ENCODE measurements around the gene ZNF711.
"Not testable (repeated sequence)": the region's sequence is repeated elsewhere in the genome, so short reads cannot be mapped to it uniquely, and the experiment has no call there.

The ZNF711 gene

GRCh38 chrX:85243761-85244449 is at the start of gene ZNF711, which contains the start of gene SATL1:
ZNF711 (plus strand) TSS chrX:85243991; CDS start chrX:85247573, 3,582 bp downstream.
SATL1 (minus strand) TSS chrX:85243779; CDS start chrX:85108968, 134,811 bp downstream.
- peak in 1 of 2 donors; percentile 1 for DNase-seq (ENCODE audit: low read depth in 2 of 2)

DNA sequence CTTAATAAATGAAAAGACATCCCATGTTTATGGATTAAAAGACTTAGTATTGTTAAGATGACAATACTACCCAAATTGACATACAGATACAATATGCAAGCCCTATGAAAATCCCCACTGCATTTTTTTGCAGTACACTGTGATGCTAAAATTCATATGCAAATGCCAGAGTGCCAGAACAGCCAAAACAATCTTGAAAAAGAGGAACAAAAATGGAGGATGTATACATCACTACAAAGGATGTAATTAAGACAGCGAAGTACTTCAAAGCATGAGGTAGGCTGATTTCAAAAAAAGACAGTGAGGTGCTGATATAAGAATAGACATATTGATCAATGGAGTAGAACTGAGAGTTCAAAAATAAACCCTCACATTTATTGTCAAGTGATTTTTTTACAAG is 47.5 kb upstream of the ZNF711 start:
- no peak for DNase-seq (ENCODE audit: low read depth in 2 of 2)

DNA sequence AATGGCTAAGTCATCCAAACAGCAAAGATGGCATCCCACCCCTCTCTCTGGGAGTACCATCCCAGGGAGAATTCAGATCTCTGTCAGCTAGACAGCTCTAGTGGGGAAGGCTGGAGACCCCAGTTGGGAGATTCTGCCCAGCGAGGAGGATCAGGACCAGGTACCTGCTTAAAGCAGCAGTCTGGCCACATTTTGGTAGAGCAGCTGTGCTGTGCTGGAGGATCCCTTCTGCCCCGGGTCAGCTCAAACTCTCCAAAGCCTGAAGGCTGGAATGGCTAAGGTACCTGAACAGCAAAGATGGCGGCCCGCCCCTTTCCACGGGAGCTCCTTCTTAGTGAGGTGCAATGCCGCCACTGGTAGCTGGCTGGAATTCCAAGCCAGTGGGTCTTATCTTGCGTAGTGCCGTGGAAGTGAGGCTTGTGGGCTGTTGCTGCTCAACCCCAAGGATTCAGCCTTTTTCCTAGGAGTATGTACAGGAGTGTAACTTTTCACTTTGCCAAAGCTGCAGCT is 40.3 kb upstream of the ZNF711 start:
- DNase-seq (ENCODE audit: low read depth in 2 of 2): no peak

DNA sequence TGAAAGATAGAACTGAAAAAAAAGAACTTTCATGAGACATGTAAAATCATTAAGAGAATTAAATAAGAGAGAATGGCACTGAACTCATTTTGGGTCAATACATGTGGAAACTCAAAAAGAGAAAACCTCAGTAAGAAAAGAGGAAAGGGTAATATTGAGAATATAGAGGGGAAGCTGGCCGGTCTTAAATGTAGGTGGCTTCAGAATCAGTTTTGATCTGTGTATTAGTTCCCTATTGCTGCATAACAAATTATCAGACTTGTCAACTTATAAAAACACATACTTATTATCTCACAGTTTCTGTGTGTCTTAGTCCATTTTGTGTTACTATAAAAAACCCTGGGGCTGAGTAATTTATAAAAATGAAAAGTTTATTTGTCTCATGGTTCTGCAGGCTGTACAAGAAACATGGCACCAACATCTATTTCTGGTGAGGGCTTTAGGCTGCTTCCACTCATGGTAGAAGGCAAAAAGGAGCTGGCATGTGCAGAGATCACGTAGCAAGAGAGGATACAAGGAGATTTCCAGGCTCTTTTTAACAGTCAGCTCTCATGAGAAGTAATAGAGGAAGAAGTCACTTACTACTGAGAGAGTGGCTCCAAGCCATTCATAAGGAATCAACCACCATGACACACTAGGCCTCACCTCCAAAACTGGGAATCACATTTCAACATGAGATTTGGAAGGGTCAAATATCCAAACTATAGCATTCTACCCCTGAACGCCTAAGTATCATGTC is 29.8 kb upstream of the ZNF711 start:
- no peak for DNase-seq (ENCODE audit: low read depth in 2 of 2)

GRCh38 chrX:85215946-85216345 is 27.8 kb upstream of the ZNF711 start:
- no peak for DNase-seq (ENCODE audit: low read depth in 2 of 2)

- no peak for DNase-seq (ENCODE audit: low read depth in 2 of 2)
Measured at GRCh38 chrX:85221361-85221760, 22.4 kb upstream of the ZNF711 start.

GRCh38 chrX:85223359-85223758 is 20.4 kb upstream of the ZNF711 start:
- no peak for DNase-seq (ENCODE audit: low read depth in 2 of 2)

DNA sequence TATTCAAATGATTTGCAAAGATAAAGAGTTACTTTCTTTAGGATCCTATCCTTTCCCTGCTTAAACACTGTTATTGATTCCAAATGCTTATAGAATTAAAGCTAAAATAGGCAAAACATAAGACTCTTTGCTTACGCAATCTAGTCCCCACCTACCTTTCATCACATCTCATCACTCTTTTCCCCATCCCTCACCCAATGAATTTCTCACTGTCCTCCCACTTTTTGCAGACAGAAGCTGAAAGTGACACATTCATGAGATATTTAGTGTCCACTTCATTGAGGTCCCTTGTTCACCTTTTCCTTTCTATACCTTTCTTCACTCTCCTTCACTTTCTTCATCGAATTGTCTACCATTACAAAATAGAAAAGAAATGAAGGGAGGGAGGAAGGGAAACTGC is 636 bp upstream of the ZNF711 start:
- DNase-seq (ENCODE audit: low read depth in 2 of 2): no peak

- no peak for DNase-seq (ENCODE audit: low read depth in 2 of 2)
Measured at GRCh38 chrX:85244450-85245211, 840 bp downstream of the ZNF711 start.

DNA sequence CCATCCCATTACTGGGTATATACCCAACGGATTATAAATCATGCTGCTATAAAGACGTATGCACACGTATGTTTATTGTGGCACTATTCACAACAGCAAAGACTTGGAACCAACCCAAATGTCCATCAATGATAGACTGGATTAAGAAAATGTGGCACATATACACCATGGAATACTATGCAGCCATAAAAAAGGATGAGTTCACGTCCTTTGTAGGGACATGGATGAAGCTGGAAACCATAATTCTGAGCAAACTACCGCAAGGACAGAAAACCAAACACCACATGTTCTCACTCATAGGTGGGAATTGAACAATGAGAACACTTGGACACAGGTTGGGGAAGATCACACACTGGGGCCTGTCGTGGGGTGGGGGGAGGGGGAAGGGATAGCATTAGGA is 41.5 kb downstream of the ZNF711 start:
- DNase-seq (ENCODE audit: low read depth in 2 of 2): not testable (repeated sequence)

DNA sequence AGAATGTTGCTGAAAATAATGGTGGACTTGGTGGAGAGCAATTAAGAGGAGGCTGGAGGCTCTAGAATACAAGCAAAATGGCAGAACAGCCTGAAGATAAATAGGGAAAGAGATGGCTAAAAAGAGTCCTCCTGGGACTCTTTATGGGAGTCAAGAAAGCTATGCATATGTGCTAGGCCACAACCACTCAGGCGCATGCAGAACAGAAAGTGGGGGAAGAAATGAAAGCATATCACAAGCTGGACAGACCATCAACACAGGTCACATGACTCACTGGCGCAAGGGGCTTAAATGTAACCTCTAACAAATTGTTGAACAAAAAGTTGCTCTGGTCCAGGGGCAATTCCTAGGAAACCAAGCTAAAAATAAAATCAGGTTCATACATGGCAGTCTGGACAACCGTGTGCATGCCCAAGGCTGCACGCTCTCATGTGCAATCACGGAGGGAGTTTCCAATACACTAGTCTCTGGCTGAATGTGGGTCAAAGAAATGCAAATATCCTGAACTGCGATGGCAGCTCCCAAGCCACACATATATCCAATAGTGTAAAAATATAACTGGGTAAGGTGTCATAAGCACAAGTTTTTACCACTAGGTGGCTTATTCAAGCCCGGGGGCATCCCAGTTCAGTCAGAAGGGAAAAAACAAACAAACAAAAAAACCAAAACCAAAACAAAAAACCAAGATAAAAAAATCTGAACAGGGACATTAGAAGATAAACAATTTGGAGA is 45.4 kb downstream of the ZNF711 start:
- DNase-seq (ENCODE audit: low read depth in 2 of 2): no peak

DNA sequence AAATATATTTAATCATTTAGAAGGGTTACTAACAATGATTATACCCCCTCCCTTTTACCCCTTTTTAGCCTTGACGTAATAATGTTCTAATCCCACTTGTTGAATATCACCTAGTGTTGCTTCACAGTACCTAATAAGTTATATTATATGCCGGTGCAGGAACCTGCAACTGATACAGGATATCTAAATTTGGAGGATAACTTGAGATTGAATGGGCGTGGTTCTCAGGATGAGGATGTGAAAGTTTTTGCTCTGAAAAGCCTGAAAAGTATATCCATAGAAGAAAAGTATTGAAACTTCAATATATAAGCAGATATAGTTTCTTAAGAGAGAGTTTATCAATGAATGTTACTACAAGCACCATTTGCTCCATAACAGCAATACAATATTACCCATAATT is 59.8 kb downstream of the ZNF711 start:
- no peak for DNase-seq (ENCODE audit: low read depth in 2 of 2)

DNA sequence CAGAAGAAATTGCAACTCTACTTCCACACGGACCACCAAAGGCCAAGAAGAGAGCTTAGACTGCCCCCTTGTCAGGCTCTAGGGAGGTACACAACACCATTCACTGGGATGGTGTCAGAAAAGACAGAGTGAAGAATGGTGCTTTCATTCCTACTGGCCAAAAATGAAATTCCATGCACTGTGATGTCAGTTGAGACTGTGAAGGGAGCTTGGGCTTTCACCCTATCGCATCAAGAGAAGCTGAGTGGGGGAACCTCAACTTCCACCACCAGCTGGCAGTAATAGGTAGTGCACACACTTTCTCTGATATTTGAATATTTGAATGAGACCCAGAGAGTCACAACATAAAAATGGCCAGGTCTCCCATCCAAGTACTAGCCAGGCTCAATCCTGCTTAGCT is 65.9 kb downstream of the ZNF711 start:
- DNase-seq (ENCODE audit: low read depth in 2 of 2): no peak

GRCh38 chrX:85311348-85311747 is 67.6 kb downstream of the ZNF711 start:
- not testable (repeated sequence) for DNase-seq (ENCODE audit: low read depth in 2 of 2)
